ENCODE data around the gene DHTKD1. TPM values are rescaled to one million over a fixed set of nuclear protein-coding genes. Genes with fewer than 3 reads are reported as not detected.
A peak's percentile ranks its signal among the peaks of the same experiment; 100 is the strongest.
"Not testable (repeated sequence)": the region's sequence is repeated elsewhere in the genome, so short reads cannot be mapped to it uniquely, and the experiment has no call there.

The DHTKD1 gene
- total RNA-seq, 4 donors from 2014 or later: 14.8 to 32.2 (median 20.2) TPM

DNA sequence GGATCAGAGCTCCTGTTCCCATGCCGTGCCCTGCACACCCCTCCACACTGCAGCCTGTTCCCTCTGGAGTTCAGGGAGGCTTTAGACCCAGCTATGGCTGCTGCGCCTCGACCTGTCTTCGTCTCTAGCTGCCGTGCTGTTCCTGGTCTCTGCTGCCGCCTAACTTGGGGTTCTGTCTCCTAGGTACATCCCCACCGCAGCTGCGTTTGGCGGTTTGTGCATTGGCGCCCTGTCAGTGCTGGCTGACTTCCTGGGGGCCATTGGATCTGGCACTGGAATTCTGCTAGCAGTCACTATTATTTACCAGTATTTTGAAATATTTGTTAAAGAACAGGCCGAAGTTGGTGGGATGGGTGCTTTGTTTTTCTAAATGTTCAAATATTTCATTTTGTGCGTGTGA, 95.3 kb downstream of the DHTKD1 start:
- Histone ChIP-seq H3K27ac (no peak overlapping the region), H3K9me3 (no peaks in the 10 kb centered on the region), H3K36me3 (peaks cover 0 to 89% of the 10 kb centered on the region in 2 donors), H3K4me1 (peaks cover 0 to 10% (median 0%) of the 10 kb centered on the region in 3 donors), H3K27me3 (no peaks in the 10 kb centered on the region), H3K4me3 (no peak overlapping the region)
- no peak for TF ChIP-seq EP300 (IDR thresholded peaks at IDR 0.05)
- TF ChIP-seq, protein P1, sequence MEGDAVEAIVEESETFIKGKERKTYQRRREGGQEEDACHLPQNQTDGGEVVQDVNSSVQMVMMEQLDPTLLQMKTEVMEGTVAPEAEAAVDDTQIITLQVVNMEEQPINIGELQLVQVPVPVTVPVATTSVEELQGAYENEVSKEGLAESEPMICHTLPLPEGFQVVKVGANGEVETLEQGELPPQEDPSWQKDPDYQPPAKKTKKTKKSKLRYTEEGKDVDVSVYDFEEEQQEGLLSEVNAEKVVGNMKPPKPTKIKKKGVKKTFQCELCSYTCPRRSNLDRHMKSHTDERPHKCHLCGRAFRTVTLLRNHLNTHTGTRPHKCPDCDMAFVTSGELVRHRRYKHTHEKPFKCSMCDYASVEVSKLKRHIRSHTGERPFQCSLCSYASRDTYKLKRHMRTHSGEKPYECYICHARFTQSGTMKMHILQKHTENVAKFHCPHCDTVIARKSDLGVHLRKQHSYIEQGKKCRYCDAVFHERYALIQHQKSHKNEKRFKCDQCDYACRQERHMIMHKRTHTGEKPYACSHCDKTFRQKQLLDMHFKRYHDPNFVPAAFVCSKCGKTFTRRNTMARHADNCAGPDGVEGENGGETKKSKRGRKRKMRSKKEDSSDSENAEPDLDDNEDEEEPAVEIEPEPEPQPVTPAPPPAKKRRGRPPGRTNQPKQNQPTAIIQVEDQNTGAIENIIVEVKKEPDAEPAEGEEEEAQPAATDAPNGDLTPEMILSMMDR (IDR thresholded peaks at IDR 0.05): no peak
- no peak for TF ChIP-seq POLR2A (IDR thresholded peaks at IDR 0.05)
- TF ChIP-seq POLR2AphosphoS5 (IDR thresholded peaks at IDR 0.05): no peak
- no peak for ATAC-seq
- 78 to 82% methylated on average over 6 of the region's 12 CpGs for WGBS, 2 donors (ENCODE audit: low coverage in 1 of 2)

DNA sequence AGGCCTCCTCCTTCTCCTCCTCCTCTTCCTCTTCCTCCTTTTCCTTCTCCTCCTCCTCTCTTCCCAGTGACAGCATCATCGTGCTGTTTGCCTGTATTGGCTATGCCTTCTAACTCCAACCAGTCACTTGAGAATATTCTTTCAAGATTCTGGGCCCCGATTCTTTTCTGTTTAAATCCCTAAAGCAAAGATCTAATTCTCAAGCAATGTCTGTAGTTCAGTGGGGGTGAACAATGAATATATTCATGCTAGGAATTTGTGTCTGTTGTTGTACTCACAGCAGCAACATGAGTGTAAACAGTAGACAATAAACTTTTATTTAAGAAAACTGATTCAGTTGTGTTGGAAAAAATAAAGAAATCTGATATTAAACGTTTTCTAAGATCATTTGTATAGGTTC, 96.3 kb downstream of the DHTKD1 start:
- H3K9me3 ChIP-seq: no peaks in the 10 kb centered on the region
- no peaks in the 10 kb centered on the region for H3K27me3 ChIP-seq
- peaks cover 0 to 10% (median 0%) of the 10 kb centered on the region in 3 donors for H3K4me1 ChIP-seq
- H3K27ac ChIP-seq: no peak overlapping the region
- H3K4me3 ChIP-seq: no peak overlapping the region
- H3K36me3 ChIP-seq: peaks cover 0 to 93% of the 10 kb centered on the region in 2 donors
- TF ChIP-seq, protein P1 (IDR thresholded peaks at IDR 0.05): no peak
- no peak for TF ChIP-seq EP300 (IDR thresholded peaks at IDR 0.05)
- no peak for TF ChIP-seq POLR2A (IDR thresholded peaks at IDR 0.05)
- TF ChIP-seq POLR2AphosphoS5 (IDR thresholded peaks at IDR 0.05): no peak
- 64 to 76% methylated on average over 3 of the region's 3 CpGs for WGBS, 2 donors (ENCODE audit: low coverage in 1 of 2)
- no peak for ATAC-seq

- peaks cover 0 to 10% (median 0%) of the 10 kb centered on the region in 3 donors for H3K4me1 ChIP-seq
- ATAC-seq: no peak
Observed at GRCh38 chr10:12165999-12166775, 97.4 kb downstream of the DHTKD1 start.

GRCh38 chr10:12171512-12171911, 102.8 kb downstream of the DHTKD1 start:
- WGBS, 2 donors (ENCODE audit: low coverage in 1 of 2): 82 to 93% methylated on average over 2 to 6 of the region's 6 CpGs
- H3K27ac ChIP-seq, H3K9me3 ChIP-seq, H3K4me3 ChIP-seq, ATAC-seq, H3K27me3 ChIP-seq, H3K4me1 ChIP-seq: not testable (repeated sequence)
- H3K36me3 ChIP-seq: peaks cover 3 to 100% of the 10 kb centered on the region in 2 donors

More at GRCh38 chr10:12165999-12166775, 97.4 kb downstream of the DHTKD1 start:
- Histone ChIP-seq H3K36me3 (peaks cover 0 to 97% of the 10 kb centered on the region in 2 donors), H3K9me3 (no peaks in the 10 kb centered on the region), H3K27me3 (no peaks in the 10 kb centered on the region), H3K4me3 (no peak overlapping the region), H3K27ac (peak overlapping the region in 1 of 4 donors; percentile 11)
- WGBS, 2 donors (ENCODE audit: low coverage in 1 of 2): 63 to 80% methylated on average over 4 of the region's 6 CpGs
- TF ChIP-seq POLR2AphosphoS5 (IDR thresholded peaks at IDR 0.05) (no peak), EP300 (IDR thresholded peaks at IDR 0.05) (no peak), POLR2A (IDR thresholded peaks at IDR 0.05) (no peak)
- TF ChIP-seq, protein P1 (IDR thresholded peaks at IDR 0.05): no peak

Small RNA genes within 50 kb of the gene (small RNA-seq; reads per million reads assigned to genes)
- gene MIR548AK: 0 reads per million in 4 donors
- gene RNU6-88P: 0 reads per million in 4 donors

Other genes with a start within 250 kb of the DHTKD1 start
- gene PROSER2, start 245.6 kb upstream of the DHTKD1 start, total RNA-seq: 10 to 100 TPM in 1 of 4 donors, 1 to 10 TPM in 2, under 1 TPM in 1; 0.62 to 10.3 (median 1.8) TPM
- gene UPF2, start 26.1 kb upstream of the DHTKD1 start, total RNA-seq: 10 to 100 TPM; 23.8 to 40.9 (median 35.0) TPM
- 10 to 100 TPM in 1 of 4 donors, 1 to 10 TPM in 3; 4.8 to 21.9 (median 7.8) TPM for gene SEC61A2, start 60.7 kb downstream of the DHTKD1 start, total RNA-seq
- 10 to 100 TPM; 23.0 to 31.2 (median 27.3) TPM for gene NUDT5, start 126.9 kb downstream of the DHTKD1 start, total RNA-seq
- gene CDC123, start 127.2 kb downstream of the DHTKD1 start, total RNA-seq: 10 to 100 TPM; 53.5 to 83.7 (median 68.0) TPM